ENCODE results near the gene IKZF3. TPM values are rescaled to one million over a fixed set of nuclear protein-coding genes. Genes with fewer than 3 reads are reported as not detected.

IKZF3 gene
- total RNA-seq, 2 donors from 2014 or later: 0.11 to 0.18 TPM

- peak overlapping the region; percentile 86 for H3K9ac ChIP-seq (ENCODE audit: extremely low read depth, low read length, poor library complexity, severe bottlenecking)
- H3K36me3 ChIP-seq (ENCODE audit: control insufficient read depth, insufficient read depth, low read length): peaks cover 8% of the 10 kb centered on the region
- Mint-ChIP-seq H3K4me1 (peaks cover 28% of the 10 kb centered on the region), H3K27ac (peak overlapping the region; percentile 98), H3K9me3 (no peaks in the 10 kb centered on the region), H3K36me3 (ENCODE audit: low read depth) (peaks cover 14% of the 10 kb centered on the region), H3K4me3 (peak overlapping the region; percentile 88), H3K27me3 (ENCODE audit: insufficient read depth) (no peaks in the 10 kb centered on the region)
- H3K4me1 ChIP-seq (ENCODE audit: control insufficient read depth, insufficient read depth, low read length): peaks cover 5% of the 10 kb centered on the region
- H3K9me3 ChIP-seq (ENCODE audit: control insufficient read depth, low read length): no peaks in the 10 kb centered on the region
- TF ChIP-seq CTCF (conservative IDR thresholded peaks at IDR 0.05): no peak
- no peak overlapping the region for H3K27ac ChIP-seq (ENCODE audit: low read depth, low read length)
- peak overlapping the region; percentile 87 for H3K4me3 ChIP-seq (ENCODE audit: low read length)
- 8 to 13% methylated on average over 9 to 30 of the region's 32 CpGs for WGBS, 2 experiments (ENCODE audit: insufficient coverage in 1 of 2, insufficient read length in 1 of 2)
- H3K27me3 ChIP-seq (ENCODE audit: control insufficient read depth, insufficient read depth, low read length, poor library complexity, severe bottlenecking): no peaks in the 10 kb centered on the region
- DNase-seq: peak; percentile 95
Observed at GRCh38 chr17:39738983-39739884, 124.9 kb downstream of the IKZF3 start.

- peak overlapping the region; percentile 98 for H3K27ac Mint-ChIP-seq
- TF ChIP-seq CTCF (conservative IDR thresholded peaks at IDR 0.05): no peak
Observed at GRCh38 chr17:39738568-39738901, 125.6 kb downstream of the IKZF3 start.

GRCh38 chr17:39737760-39738567, 126.1 kb downstream of the IKZF3 start, which contains the start of gene GRB7:
Gene GRB7 (plus strand): TSS chr17:39737938. CDS start chr17:39742302, 4,364 bp downstream.
- peak within 1 kb of the TSS; percentile 86 for H3K9ac ChIP-seq (ENCODE audit: extremely low read depth, low read length, poor library complexity, severe bottlenecking)
- no peaks in the 10 kb centered on the region for H3K9me3 ChIP-seq (ENCODE audit: control insufficient read depth, low read length)
- H3K4me3 ChIP-seq (ENCODE audit: low read length): peak within 1 kb of the TSS; percentile 87
- no peaks in the 10 kb centered on the region for H3K9me3 Mint-ChIP-seq
- WGBS, 2 experiments (ENCODE audit: insufficient coverage in 1 of 2, insufficient read length in 1 of 2): 8 to 12% methylated on average over 15 to 34 of the region's 34 CpGs
- peak within 1 kb of the TSS; percentile 88 for H3K4me3 Mint-ChIP-seq
- H3K27ac ChIP-seq (ENCODE audit: low read depth, low read length): no peak within 1 kb of the TSS
- H3K27ac Mint-ChIP-seq: peak within 1 kb of the TSS; percentile 98
- no peak for TF ChIP-seq CTCF (conservative IDR thresholded peaks at IDR 0.05)
- peaks cover 3% of the 10 kb centered on the region for H3K36me3 ChIP-seq (ENCODE audit: control insufficient read depth, insufficient read depth, low read length)
- peaks cover 5% of the 10 kb centered on the region for H3K36me3 Mint-ChIP-seq (ENCODE audit: low read depth)
- DNase-seq: peak; percentile 93
- H3K4me1 Mint-ChIP-seq: peaks cover 28% of the 10 kb centered on the region
- H3K27me3 Mint-ChIP-seq (ENCODE audit: insufficient read depth): no peaks in the 10 kb centered on the region
- H3K4me1 ChIP-seq (ENCODE audit: control insufficient read depth, insufficient read depth, low read length): peaks cover 5% of the 10 kb centered on the region
- H3K27me3 ChIP-seq (ENCODE audit: control insufficient read depth, insufficient read depth, low read length, poor library complexity, severe bottlenecking): no peaks in the 10 kb centered on the region

More at GRCh38 chr17:39738568-39738901, 125.6 kb downstream of the IKZF3 start:
- 2 to 5% methylated on average over 4 to 12 of the region's 13 CpGs for WGBS, 2 experiments (ENCODE audit: insufficient coverage in 1 of 2, insufficient read length in 1 of 2)
- H3K36me3 ChIP-seq (ENCODE audit: control insufficient read depth, insufficient read depth, low read length): peaks cover 4% of the 10 kb centered on the region
- no peaks in the 10 kb centered on the region for H3K9me3 ChIP-seq (ENCODE audit: control insufficient read depth, low read length)
- peak overlapping the region; percentile 86 for H3K9ac ChIP-seq (ENCODE audit: extremely low read depth, low read length, poor library complexity, severe bottlenecking)
- H3K4me3 ChIP-seq (ENCODE audit: low read length): peak overlapping the region; percentile 87
- H3K4me3 Mint-ChIP-seq: peak overlapping the region; percentile 88
- no peaks in the 10 kb centered on the region for H3K27me3 ChIP-seq (ENCODE audit: control insufficient read depth, insufficient read depth, low read length, poor library complexity, severe bottlenecking)
- H3K36me3 Mint-ChIP-seq (ENCODE audit: low read depth): peaks cover 9% of the 10 kb centered on the region
- peak; percentile 91 for DNase-seq
- H3K27me3 Mint-ChIP-seq (ENCODE audit: insufficient read depth): no peaks in the 10 kb centered on the region
- H3K4me1 Mint-ChIP-seq: peaks cover 28% of the 10 kb centered on the region
- no peaks in the 10 kb centered on the region for H3K9me3 Mint-ChIP-seq
- no peak overlapping the region for H3K27ac ChIP-seq (ENCODE audit: low read depth, low read length)
- H3K4me1 ChIP-seq (ENCODE audit: control insufficient read depth, insufficient read depth, low read length): peaks cover 5% of the 10 kb centered on the region

All from endodermal cell (in vitro differentiated cells).